Neural cell (in vitro differentiated cells): ENCODE measurements around the gene MAGI1. TPM values are rescaled to one million over a fixed set of nuclear protein-coding genes. Genes with fewer than 3 reads are reported as not detected.

Experiments used
- H2AFZ ChIP-seq: fragments of 200-600, 300-800 bp; sonication (generic), shearing (Covaris generic); 2 replicates; pipeline ENCODE4 v1.6.0; 2014; ENCODE audit warnings: low read depth, mild to moderate bottlenecking, antibody characterized with exemption, low read length, moderate library complexity
- H3F3A ChIP-seq: fragments of 200-600 bp; shearing (Covaris generic); 2 replicates; pipeline ENCODE4 v1.6.1; 2016; ENCODE audit warnings: mild to moderate bottlenecking, moderate library complexity, mixed read lengths, antibody characterized with exemption, low read length; ENCODE audit not compliant: insufficient read depth, poor library complexity, severe bottlenecking
- H3K27ac ChIP-seq: fragments of 200-600, 300-800 bp; sonication (generic), shearing (Covaris generic); 2 replicates; pipeline ENCODE4 v1.5.1; 2014; ENCODE audit warnings: mild to moderate bottlenecking, low read length, moderate library complexity
- H3K27me3 ChIP-seq: fragments of 300-800, 200-600 bp; sonication (generic), shearing (Covaris generic); 2 replicates; pipeline ENCODE4 v1.6.0; 2014; ENCODE audit warnings: mild to moderate bottlenecking, low read depth, low read length, moderate library complexity; ENCODE audit not compliant: insufficient read depth
- H3K36me3 ChIP-seq: fragments of 300-800, 200-600 bp; sonication (generic), shearing (Covaris generic); 2 replicates; pipeline ENCODE4 v1.5.1; 2014; ENCODE audit warnings: mild to moderate bottlenecking, antibody characterized with exemption, low read length, moderate library complexity; ENCODE audit not compliant: insufficient read depth
- H3K4me2 ChIP-seq: fragments of 300-800, 200-600 bp; sonication (generic), shearing (Covaris generic); 2 replicates; pipeline ENCODE4 v1.6.0; 2014; ENCODE audit warnings: mild to moderate bottlenecking, low read length
- H3K4me3 ChIP-seq: fragments of 300-800, 200-600 bp; sonication (generic), shearing (Covaris generic); 2 replicates; pipeline ENCODE4 v1.5.1; 2014; ENCODE audit warnings: mild to moderate bottlenecking, low read length, moderate library complexity
- H3K79me2 ChIP-seq: fragments of 200-600 bp; shearing (Covaris generic); replicated peaks from 2 replicates; pipeline ENCODE4 v1.6.0; 2014; ENCODE audit warnings: mild to moderate bottlenecking, low read length, moderate library complexity; ENCODE audit not compliant: insufficient read depth
- H3K9ac ChIP-seq: fragments of 300-800, 200-600 bp; sonication (generic), shearing (Covaris generic); 2 replicates; pipeline ENCODE4 v1.6.1; 2016; ENCODE audit warnings: mild to moderate bottlenecking, low read length, mixed read lengths
- H3K9me2 ChIP-seq: fragments of 200-600 bp; shearing (Covaris generic); 2 replicates; pipeline ENCODE4 v1.6.1; 2016; ENCODE audit warnings: mild to moderate bottlenecking, low read length, mixed read lengths; ENCODE audit not compliant: insufficient read depth
- H3K9me3 ChIP-seq: fragments of 200-600, 300-800 bp; sonication (generic), shearing (Covaris generic); 2 replicates; pipeline ENCODE4 v1.6.1; 2016; ENCODE audit warnings: mild to moderate bottlenecking, mixed run types, low read length, moderate library complexity, mixed read lengths
- H4K20me1 ChIP-seq: fragments of 200-600 bp; shearing (Covaris generic); 2 replicates; pipeline ENCODE4 v1.6.1; 2016; ENCODE audit warnings: mild to moderate bottlenecking, mixed run types; ENCODE audit not compliant: insufficient read depth
- EP300 ChIP-seq: fragments of 450-650 bp; conservative IDR thresholded peaks from 2 replicates; pipeline ENCODE4 v1.6.1; 2014; ENCODE audit warnings: antibody characterized with exemption, mild to moderate bottlenecking, moderate library complexity; ENCODE audit not compliant: poor library complexity, severe bottlenecking
- EZH2 ChIP-seq: fragments of 200-600, 300-800 bp; shearing (Covaris generic), sonication (generic); IDR thresholded peaks from 2 replicates; pipeline ENCODE4 v1.6.1; 2014; ENCODE audit warnings: antibody characterized with exemption, low read length, borderline replicate concordance, mild to moderate bottlenecking; ENCODE audit not compliant: insufficient read depth, poor library complexity, severe bottlenecking
- MXI1 ChIP-seq: fragments of 450-650 bp; conservative IDR thresholded peaks from 2 replicates; pipeline ENCODE4 v1.6.1; 2014; ENCODE audit warnings: antibody characterized with exemption, mild to moderate bottlenecking; ENCODE audit not compliant: poor library complexity, severe bottlenecking
- POLR2AphosphoS5 ChIP-seq: IDR thresholded peaks from 2 replicates; pipeline ENCODE4 v1.6.1; 2012
- RAD21 ChIP-seq: fragments of 450-650 bp; conservative IDR thresholded peaks from 2 replicates; pipeline ENCODE4 v1.6.1; 2014; ENCODE audit warnings: antibody characterized with exemption, mild to moderate bottlenecking, moderate library complexity
- SMC3 ChIP-seq: fragments of 450-650 bp; conservative IDR thresholded peaks from 2 replicates; pipeline ENCODE4 v1.6.1; 2014; ENCODE audit warnings: antibody characterized with exemption, mild to moderate bottlenecking, moderate library complexity; ENCODE audit not compliant: poor library complexity
- TAF1 ChIP-seq: IDR thresholded peaks from 2 replicates; pipeline ENCODE4 v1.6.1; 2012; ENCODE audit warnings: low read depth
- polyA plus RNA-seq: library from polyadenylated mRNA; depleted of rRNA; stranded (reverse); fragments of >200 nt; gene quantifications from 2 replicates; pipeline ENCODE4 v1.2.3, GENCODE V29; 2014
- TF ChIP-seq, protein P1 (sequence below): fragments of 450-650 bp; IDR thresholded peaks from 2 replicates; pipeline ENCODE4 v1.5.1; 2014; ENCODE audit warnings: antibody characterized with exemption, mild to moderate bottlenecking, moderate library complexity; ENCODE audit not compliant: poor library complexity, severe bottlenecking
- TF ChIP-seq, protein P2 (sequence below): IDR thresholded peaks from 2 replicates; pipeline ENCODE4 v1.6.1; 2012; ENCODE audit warnings: borderline replicate concordance

MAGI1 gene
- polyA plus RNA-seq, 1 donor from 2014 or later: 44.7 TPM

DNA sequence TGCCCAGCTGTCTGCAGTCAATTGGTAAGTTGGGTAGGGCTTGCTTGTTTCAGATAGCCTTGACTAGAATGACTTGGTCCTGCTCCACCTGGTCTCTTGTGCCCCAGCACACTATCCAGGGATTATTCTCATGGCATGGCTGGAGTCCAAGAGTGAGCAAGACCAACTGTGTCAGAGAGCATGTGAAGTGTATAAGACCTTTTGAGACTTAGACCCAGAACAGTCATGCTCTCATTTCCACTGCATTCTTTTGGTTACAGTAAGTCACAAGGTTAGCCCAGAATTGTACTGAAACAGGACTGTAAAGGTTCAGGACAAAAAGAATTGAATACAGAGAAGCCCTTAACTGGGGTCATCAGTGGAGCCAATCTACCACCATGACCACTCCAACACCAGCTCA is 700.1 kb downstream of the MAGI1 start:
- TF ChIP-seq EZH2: no peak
- no peak for TF ChIP-seq POLR2AphosphoS5
- no peak for TF ChIP-seq MXI1
- TF ChIP-seq, protein P1, sequence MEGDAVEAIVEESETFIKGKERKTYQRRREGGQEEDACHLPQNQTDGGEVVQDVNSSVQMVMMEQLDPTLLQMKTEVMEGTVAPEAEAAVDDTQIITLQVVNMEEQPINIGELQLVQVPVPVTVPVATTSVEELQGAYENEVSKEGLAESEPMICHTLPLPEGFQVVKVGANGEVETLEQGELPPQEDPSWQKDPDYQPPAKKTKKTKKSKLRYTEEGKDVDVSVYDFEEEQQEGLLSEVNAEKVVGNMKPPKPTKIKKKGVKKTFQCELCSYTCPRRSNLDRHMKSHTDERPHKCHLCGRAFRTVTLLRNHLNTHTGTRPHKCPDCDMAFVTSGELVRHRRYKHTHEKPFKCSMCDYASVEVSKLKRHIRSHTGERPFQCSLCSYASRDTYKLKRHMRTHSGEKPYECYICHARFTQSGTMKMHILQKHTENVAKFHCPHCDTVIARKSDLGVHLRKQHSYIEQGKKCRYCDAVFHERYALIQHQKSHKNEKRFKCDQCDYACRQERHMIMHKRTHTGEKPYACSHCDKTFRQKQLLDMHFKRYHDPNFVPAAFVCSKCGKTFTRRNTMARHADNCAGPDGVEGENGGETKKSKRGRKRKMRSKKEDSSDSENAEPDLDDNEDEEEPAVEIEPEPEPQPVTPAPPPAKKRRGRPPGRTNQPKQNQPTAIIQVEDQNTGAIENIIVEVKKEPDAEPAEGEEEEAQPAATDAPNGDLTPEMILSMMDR: no peak
- no peak for TF ChIP-seq EP300
- TF ChIP-seq TAF1: no peak
- TF ChIP-seq, protein P2, sequence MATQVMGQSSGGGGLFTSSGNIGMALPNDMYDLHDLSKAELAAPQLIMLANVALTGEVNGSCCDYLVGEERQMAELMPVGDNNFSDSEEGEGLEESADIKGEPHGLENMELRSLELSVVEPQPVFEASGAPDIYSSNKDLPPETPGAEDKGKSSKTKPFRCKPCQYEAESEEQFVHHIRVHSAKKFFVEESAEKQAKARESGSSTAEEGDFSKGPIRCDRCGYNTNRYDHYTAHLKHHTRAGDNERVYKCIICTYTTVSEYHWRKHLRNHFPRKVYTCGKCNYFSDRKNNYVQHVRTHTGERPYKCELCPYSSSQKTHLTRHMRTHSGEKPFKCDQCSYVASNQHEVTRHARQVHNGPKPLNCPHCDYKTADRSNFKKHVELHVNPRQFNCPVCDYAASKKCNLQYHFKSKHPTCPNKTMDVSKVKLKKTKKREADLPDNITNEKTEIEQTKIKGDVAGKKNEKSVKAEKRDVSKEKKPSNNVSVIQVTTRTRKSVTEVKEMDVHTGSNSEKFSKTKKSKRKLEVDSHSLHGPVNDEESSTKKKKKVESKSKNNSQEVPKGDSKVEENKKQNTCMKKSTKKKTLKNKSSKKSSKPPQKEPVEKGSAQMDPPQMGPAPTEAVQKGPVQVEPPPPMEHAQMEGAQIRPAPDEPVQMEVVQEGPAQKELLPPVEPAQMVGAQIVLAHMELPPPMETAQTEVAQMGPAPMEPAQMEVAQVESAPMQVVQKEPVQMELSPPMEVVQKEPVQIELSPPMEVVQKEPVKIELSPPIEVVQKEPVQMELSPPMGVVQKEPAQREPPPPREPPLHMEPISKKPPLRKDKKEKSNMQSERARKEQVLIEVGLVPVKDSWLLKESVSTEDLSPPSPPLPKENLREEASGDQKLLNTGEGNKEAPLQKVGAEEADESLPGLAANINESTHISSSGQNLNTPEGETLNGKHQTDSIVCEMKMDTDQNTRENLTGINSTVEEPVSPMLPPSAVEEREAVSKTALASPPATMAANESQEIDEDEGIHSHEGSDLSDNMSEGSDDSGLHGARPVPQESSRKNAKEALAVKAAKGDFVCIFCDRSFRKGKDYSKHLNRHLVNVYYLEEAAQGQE: no peak
- no peak for TF ChIP-seq SMC3
- TF ChIP-seq RAD21: no peak
- H3K27ac ChIP-seq: no peak overlapping the region
- no peaks in the 10 kb centered on the region for H3K27me3 ChIP-seq
- H3K9ac ChIP-seq: no peak overlapping the region
- H3K4me3 ChIP-seq: no peak overlapping the region
- no peaks in the 10 kb centered on the region for H3K9me3 ChIP-seq
- no peaks in the 10 kb centered on the region for H3K9me2 ChIP-seq
- no peak overlapping the region for H2AFZ ChIP-seq
- H3K4me2 ChIP-seq: no peak overlapping the region
- no peaks in the 10 kb centered on the region for H4K20me1 ChIP-seq
- peaks cover 3% of the 10 kb centered on the region for H3F3A ChIP-seq
- H3K36me3 ChIP-seq: no peaks in the 10 kb centered on the region
- no peaks in the 10 kb centered on the region for H3K79me2 ChIP-seq

DNA sequence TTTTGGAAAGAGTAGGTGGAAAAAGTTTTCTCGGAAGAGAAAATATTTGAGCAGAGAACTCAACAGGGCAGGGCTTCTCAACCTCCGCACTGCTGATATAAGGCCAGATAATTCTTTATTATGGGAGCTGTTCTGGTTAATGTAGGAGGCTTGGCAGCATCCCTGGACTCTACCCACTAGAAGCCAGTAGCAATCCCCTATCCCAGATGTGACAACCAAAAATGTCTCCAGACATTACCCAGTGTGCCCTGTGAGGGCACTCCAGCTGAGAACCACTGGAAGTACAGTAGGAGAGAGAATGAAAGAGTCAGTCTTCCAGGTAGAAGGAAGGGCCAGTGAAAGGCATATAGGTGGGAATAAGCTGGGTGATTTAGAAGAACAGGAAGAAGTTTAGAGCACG is 703.1 kb downstream of the MAGI1 start:
- H4K20me1 ChIP-seq: no peaks in the 10 kb centered on the region
- H3K79me2 ChIP-seq: no peaks in the 10 kb centered on the region
- H3K9ac ChIP-seq: no peak overlapping the region
- no peak overlapping the region for H2AFZ ChIP-seq
- no peak overlapping the region for H3K4me3 ChIP-seq
- no peaks in the 10 kb centered on the region for H3K9me2 ChIP-seq
- peaks cover 3% of the 10 kb centered on the region for H3F3A ChIP-seq
- H3K27me3 ChIP-seq: no peaks in the 10 kb centered on the region
- H3K27ac ChIP-seq: no peak overlapping the region
- no peaks in the 10 kb centered on the region for H3K9me3 ChIP-seq
- no peak overlapping the region for H3K4me2 ChIP-seq
- H3K36me3 ChIP-seq: no peaks in the 10 kb centered on the region
- TF ChIP-seq SMC3 (no peak), EP300 (no peak), MXI1 (no peak), TAF1 (no peak), RAD21 (no peak), EZH2 (no peak), POLR2AphosphoS5 (no peak)
- TF ChIP-seq, protein P2: no peak
- TF ChIP-seq, protein P1: no peak
